Heart left ventricle (tissue), 16 donors: ENCODE data around the gene PLBD1. TPM values are rescaled to one million over a fixed set of nuclear protein-coding genes. Genes with fewer than 3 reads are reported as not detected.

Source experiments
- ATAC-seq, 4 donors: fragments of 200-7000 bp; cut with Tn5 transposase; one replicate each; pipeline ENCODE4 v1.9.1; 2020 to 2022; ENCODE audit warnings: moderate library complexity in 4 of 4, mild to moderate bottlenecking in 3 of 4, moderate number of reproducible peaks in 1 of 4
- DNase-seq, 5 donors: peaks; one replicate each; pipeline ENCODE4 v3.0.0-alpha.2; 2020
- H3K27ac ChIP-seq, 12 donors: fragments of 200-600 bp; sonication (generic) in 4 of 12; one replicate each; pipeline versions ENCODE4 v1.5.0 to v1.8.0; 2016 to 2022; ENCODE audit warnings: mild to moderate bottlenecking in 2 of 12
- H3K27me3 ChIP-seq, 9 donors: fragments of 200-600 bp; sonication (generic) in 2 of 9; one replicate each; pipeline versions ENCODE4 v1.5.1 to v1.8.0; 2016 to 2022; ENCODE audit warnings: mild to moderate bottlenecking in 3 of 9
- H3K36me3 ChIP-seq, 9 donors: fragments of 200-600 bp; sonication (generic) in 2 of 9; one replicate each; pipeline versions ENCODE4 v1.5.0 to v1.8.0; 2018 to 2022; ENCODE audit warnings: mild to moderate bottlenecking in 2 of 9
- H3K4me1 ChIP-seq, 12 donors: fragments of 200-600 bp; sonication (generic) in 4 of 12; one replicate each; pipeline versions ENCODE4 v1.5.0 to v1.8.0; 2016 to 2022; ENCODE audit warnings: mild to moderate bottlenecking in 3 of 12
- H3K4me3 ChIP-seq, 12 donors: fragments of 200-600 bp; sonication (generic) in 4 of 12; one replicate each; pipeline versions ENCODE4 v1.5.0 to v1.8.0; 2017 to 2022; ENCODE audit warnings: mild to moderate bottlenecking in 9 of 12, moderate library complexity in 4 of 12
- H3K9me3 ChIP-seq, 12 donors: fragments of 200-600 bp; sonication (generic) in 4 of 12; one replicate each; pipeline versions ENCODE4 v1.5.0 to v1.8.0; 2016 to 2022; ENCODE audit warnings: mild to moderate bottlenecking in 1 of 12
- POLR2A ChIP-seq, 2 donors: fragments of 450-650 bp; IDR thresholded peaks; one replicate each; pipeline ENCODE4 v1.6.1; 2017; ENCODE audit warnings: antibody characterized with exemption in 2 of 2, mild to moderate bottlenecking in 2 of 2, moderate library complexity in 2 of 2
- WGBS, 4 donors: extraction: QIAGEN DNeasy Blood & Tissue Kit in 2 of 4; methylation state at CpG; one replicate each; pipeline versions ENCODE4 v1.1.5 to v1.1.7; 2013 to 2018; 5-methylcytosine and 5-hydroxymethylcytosine counted together
- intact Hi-C, 10 donors: fragments of 100-400 bp; cut with DNase I; formaldehyde crosslinking; loops; one replicate each; pipeline versions ENCODE4 v1.11.1 to v1.14.2; 2022
- polyA plus RNA-seq, 2 donors: library from polyadenylated mRNA; stranded (reverse); fragments of 200-250 nt; gene quantifications; one replicate each; pipeline ENCODE4 v1.2.3, GENCODE V29; 2013
- total RNA-seq, 9 donors: library from RNA; depleted of rRNA in 2 of 9; stranded (reverse); fragments of >200 nt in 2 of 9; fragmentation: NEBNext Ultra II Directional in 3 of 9; extraction: Animal tissue kit (Norgen Biotek cat#: 25700) in 3 of 9; gene quantifications; one replicate each; pipeline versions ENCODE4 v1.1.0 to v1.2.4, GENCODE V29; 2016 to 2023
- TF ChIP-seq, protein P1 (sequence below), 12 donors: fragments of 200-600 bp; sonication (generic) in 4 of 12; IDR thresholded peaks; one replicate each; pipeline versions ENCODE4 v1.5.0 to v1.8.0; 2018 to 2022; ENCODE audit warnings: antibody characterized with exemption in 12 of 12, mild to moderate bottlenecking in 5 of 12
- donor health status: ischemic (EF 13 %, LVEDD 7.1; RV severe dilation, severe dysfunction).
- donor health status: healthy with polysubstance abuse.
- donor health status: DM: no; HTN: yes; CAD: no.
- donor health status: DM: no; HTN: no; CAD: no.
- donor health status: ischemic (EF 25% LVEDD 6.9; RV normal size, moderate dysfunction).
- donor health status: ischemic (EF 25% LVEDD 5.7; RV mildly dilated, moderate dysfunction).
- donor health status: healthy.
- donor health status: DM: yes; HTN: yes; CAD: no.
- donor health status: ischemic (EF 35%, LVEDD 5.7; RV mildly dilated, moderate dysfunction).
- donor health status: nonischemic (EF 11% LVEDD 7.7; RV severe dilation, severe dysfunction).
- donor health status: DM: yes; HTN: yes; CAD: no.
- donor health status: PGD.
- donor health status: ischemic (EF 29% LVEDD 5.4; RV normal size, mild dysfunction).
- donor health status: nonischemic (EF 23%, LVEDD 6.1; RV moderate dilation, normal function).

PLBD1 gene
- total and polyA plus RNA-seq, 11 donors: 6.0 to 49.1 (median 25.0) TPM

GRCh38 chr12:14576896-14577295, 9.2 kb upstream of the PLBD1 start:
- 79 to 84% (median 82%) methylated on average over 8 of the region's 8 CpGs for WGBS, 4 donors
- ATAC-seq (no peak), DNase-seq (no peak)
- no peak overlapping the region for H3K27ac ChIP-seq
- H3K4me3 ChIP-seq: no peak overlapping the region
- peaks cover 0 to 28% (median 0%) of the 10 kb centered on the region in 12 donors for H3K4me1 ChIP-seq
- H3K27me3 ChIP-seq: no peaks in the 10 kb centered on the region
- no peaks in the 10 kb centered on the region for H3K9me3 ChIP-seq
- intact Hi-C loops: no loop called here
- TF ChIP-seq POLR2A (IDR thresholded peaks at IDR 0.05): no peak
- TF ChIP-seq, protein P1, sequence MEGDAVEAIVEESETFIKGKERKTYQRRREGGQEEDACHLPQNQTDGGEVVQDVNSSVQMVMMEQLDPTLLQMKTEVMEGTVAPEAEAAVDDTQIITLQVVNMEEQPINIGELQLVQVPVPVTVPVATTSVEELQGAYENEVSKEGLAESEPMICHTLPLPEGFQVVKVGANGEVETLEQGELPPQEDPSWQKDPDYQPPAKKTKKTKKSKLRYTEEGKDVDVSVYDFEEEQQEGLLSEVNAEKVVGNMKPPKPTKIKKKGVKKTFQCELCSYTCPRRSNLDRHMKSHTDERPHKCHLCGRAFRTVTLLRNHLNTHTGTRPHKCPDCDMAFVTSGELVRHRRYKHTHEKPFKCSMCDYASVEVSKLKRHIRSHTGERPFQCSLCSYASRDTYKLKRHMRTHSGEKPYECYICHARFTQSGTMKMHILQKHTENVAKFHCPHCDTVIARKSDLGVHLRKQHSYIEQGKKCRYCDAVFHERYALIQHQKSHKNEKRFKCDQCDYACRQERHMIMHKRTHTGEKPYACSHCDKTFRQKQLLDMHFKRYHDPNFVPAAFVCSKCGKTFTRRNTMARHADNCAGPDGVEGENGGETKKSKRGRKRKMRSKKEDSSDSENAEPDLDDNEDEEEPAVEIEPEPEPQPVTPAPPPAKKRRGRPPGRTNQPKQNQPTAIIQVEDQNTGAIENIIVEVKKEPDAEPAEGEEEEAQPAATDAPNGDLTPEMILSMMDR (IDR thresholded peaks at IDR 0.05): no peak
- H3K36me3 ChIP-seq: peaks cover 0 to 5% (median 0%) of the 10 kb centered on the region in 9 donors

DNA sequence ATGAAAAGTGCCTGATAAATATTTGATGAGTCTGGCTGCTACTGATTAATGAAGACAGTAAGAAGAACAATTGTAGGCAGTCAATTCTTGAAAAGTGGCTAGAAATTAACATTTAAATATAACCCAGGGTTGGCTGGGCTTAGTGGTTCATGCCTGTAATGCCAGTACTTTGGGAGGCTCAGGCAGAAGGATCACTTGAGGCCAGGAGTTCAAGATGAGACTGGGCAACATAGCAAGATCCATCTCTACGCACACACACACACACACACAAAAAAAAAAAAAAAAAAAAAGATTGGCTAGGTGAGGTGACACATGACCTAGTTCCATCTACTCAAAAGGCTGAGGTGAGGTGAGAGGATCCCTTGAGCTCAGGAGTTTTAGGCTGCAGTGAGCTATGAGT, 7.9 kb upstream of the PLBD1 start:
- Histone ChIP-seq H3K27me3 (no peaks in the 10 kb centered on the region), H3K4me3 (no peak overlapping the region), H3K4me1 (peaks cover 0 to 28% (median 0%) of the 10 kb centered on the region in 12 donors), H3K9me3 (no peaks in the 10 kb centered on the region), H3K27ac (no peak overlapping the region), H3K36me3 (no peaks in the 10 kb centered on the region)
- 88 to 100% (median 98%) methylated on average over 1 of the region's 1 CpG for WGBS, 4 donors
- no peak for TF ChIP-seq POLR2A (IDR thresholded peaks at IDR 0.05)
- TF ChIP-seq, protein P1 (IDR thresholded peaks at IDR 0.05): no peak
- DNase-seq: no peak
- intact Hi-C loops: no loop called here
- no peak for ATAC-seq

GRCh38 chr12:14573118-14573517, 5.4 kb upstream of the PLBD1 start:
- intact Hi-C loops: loop anchor here in 3 of 10 donors (5.0 kb wide), 2 partner anchors 39 to 44 kb away; no protein-coding TSS in a partner anchor
- ATAC-seq (peak in 3 of 4 donors; percentile 52 to 74 (median 69)), DNase-seq (peak in 2 of 5 donors; percentile 46 to 52)
- Histone ChIP-seq H3K9me3 (no peaks in the 10 kb centered on the region), H3K4me3 (no peak overlapping the region), H3K27me3 (no peaks in the 10 kb centered on the region), H3K36me3 (no peaks in the 10 kb centered on the region), H3K27ac (no peak overlapping the region), H3K4me1 (peaks cover 0 to 35% (median 3%) of the 10 kb centered on the region in 12 donors)
- WGBS, 4 donors: 45 to 68% (median 54%) methylated on average over 5 of the region's 5 CpGs
- TF ChIP-seq POLR2A (IDR thresholded peaks at IDR 0.05): no peak
- TF ChIP-seq, protein P1 (IDR thresholded peaks at IDR 0.05): no peak

- intact Hi-C loops: loop anchor here in 3 of 10 donors (5.0 kb wide), 2 partner anchors 40 to 45 kb away; no protein-coding TSS in a partner anchor
- no peaks in the 10 kb centered on the region for H3K36me3 ChIP-seq
- no peaks in the 10 kb centered on the region for H3K9me3 ChIP-seq
- no peak for DNase-seq
- TF ChIP-seq, protein P1 (IDR thresholded peaks at IDR 0.05): no peak
- no peak for TF ChIP-seq POLR2A (IDR thresholded peaks at IDR 0.05)
- H3K4me1 ChIP-seq: peaks cover 0 to 33% (median 3%) of the 10 kb centered on the region in 12 donors
- H3K27ac ChIP-seq: no peak overlapping the region
- no peak overlapping the region for H3K4me3 ChIP-seq
- no peak for ATAC-seq
- H3K27me3 ChIP-seq: no peaks in the 10 kb centered on the region
- 80 to 88% (median 85%) methylated on average over 4 of the region's 4 CpGs for WGBS, 4 donors
Measured at GRCh38 chr12:14572401-14572800, 4.7 kb upstream of the PLBD1 start.
